PFSK-1 (cell line): ENCODE data around the gene GNAZ.

ENCODE experiments used
- FOXP2 ChIP-seq: optimal IDR thresholded peaks from 2 replicates; pipeline ENCODE3; 2011; ENCODE audit warnings: borderline replicate concordance, control low read depth, inconsistent platforms; ENCODE audit not compliant: insufficient read depth; ENCODE audit errors: extremely low read length, extremely low read depth
- POLR2AphosphoS5 ChIP-seq: IDR thresholded peaks from 2 replicates; pipeline ENCODE4 v1.6.1; 2012; ENCODE audit warnings: low read depth, mild to moderate bottlenecking, control low read depth, low read length, moderate library complexity
- SIN3A ChIP-seq: IDR thresholded peaks from 2 replicates; pipeline ENCODE4 v1.6.1; 2012; ENCODE audit warnings: mild to moderate bottlenecking, low read length, moderate library complexity, borderline replicate concordance; ENCODE audit not compliant: insufficient read depth
- TAF1 ChIP-seq: IDR thresholded peaks from 2 replicates; pipeline ENCODE4 v1.6.1; 2012; ENCODE audit warnings: low read length, control low read depth, borderline replicate concordance; ENCODE audit not compliant: insufficient read depth
- TF ChIP-seq, protein P1 (sequence below), 2 experiments: IDR thresholded peaks; 2 replicates each; pipeline versions ENCODE4 v1.6.1 to v1.8.0; 2011 to 2012; ENCODE audit warnings: low read depth in 2 of 2, low read length in 2 of 2, control low read depth in 1 of 2, inconsistent platforms in 1 of 2, mild to moderate bottlenecking in 1 of 2, moderate library complexity in 1 of 2; ENCODE audit not compliant: insufficient read depth in 1 of 2

The GNAZ gene

GRCh38 chr22:23058063-23058462, 12.3 kb upstream of the GNAZ start:
- no peak for TF ChIP-seq SIN3A
- no peak for TF ChIP-seq POLR2AphosphoS5
- TF ChIP-seq, protein P1, sequence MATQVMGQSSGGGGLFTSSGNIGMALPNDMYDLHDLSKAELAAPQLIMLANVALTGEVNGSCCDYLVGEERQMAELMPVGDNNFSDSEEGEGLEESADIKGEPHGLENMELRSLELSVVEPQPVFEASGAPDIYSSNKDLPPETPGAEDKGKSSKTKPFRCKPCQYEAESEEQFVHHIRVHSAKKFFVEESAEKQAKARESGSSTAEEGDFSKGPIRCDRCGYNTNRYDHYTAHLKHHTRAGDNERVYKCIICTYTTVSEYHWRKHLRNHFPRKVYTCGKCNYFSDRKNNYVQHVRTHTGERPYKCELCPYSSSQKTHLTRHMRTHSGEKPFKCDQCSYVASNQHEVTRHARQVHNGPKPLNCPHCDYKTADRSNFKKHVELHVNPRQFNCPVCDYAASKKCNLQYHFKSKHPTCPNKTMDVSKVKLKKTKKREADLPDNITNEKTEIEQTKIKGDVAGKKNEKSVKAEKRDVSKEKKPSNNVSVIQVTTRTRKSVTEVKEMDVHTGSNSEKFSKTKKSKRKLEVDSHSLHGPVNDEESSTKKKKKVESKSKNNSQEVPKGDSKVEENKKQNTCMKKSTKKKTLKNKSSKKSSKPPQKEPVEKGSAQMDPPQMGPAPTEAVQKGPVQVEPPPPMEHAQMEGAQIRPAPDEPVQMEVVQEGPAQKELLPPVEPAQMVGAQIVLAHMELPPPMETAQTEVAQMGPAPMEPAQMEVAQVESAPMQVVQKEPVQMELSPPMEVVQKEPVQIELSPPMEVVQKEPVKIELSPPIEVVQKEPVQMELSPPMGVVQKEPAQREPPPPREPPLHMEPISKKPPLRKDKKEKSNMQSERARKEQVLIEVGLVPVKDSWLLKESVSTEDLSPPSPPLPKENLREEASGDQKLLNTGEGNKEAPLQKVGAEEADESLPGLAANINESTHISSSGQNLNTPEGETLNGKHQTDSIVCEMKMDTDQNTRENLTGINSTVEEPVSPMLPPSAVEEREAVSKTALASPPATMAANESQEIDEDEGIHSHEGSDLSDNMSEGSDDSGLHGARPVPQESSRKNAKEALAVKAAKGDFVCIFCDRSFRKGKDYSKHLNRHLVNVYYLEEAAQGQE (IDR thresholded peaks at IDR 0.05; ENCODE audit: insufficient read depth in 1 of 2, low read depth in 2 of 2, low read length in 2 of 2), result no peak
- no peak for TF ChIP-seq FOXP2
- no peak for TF ChIP-seq TAF1

GRCh38 chr22:23058481-23059283, 11.6 kb upstream of the GNAZ start:
- no peak for TF ChIP-seq SIN3A
- TF ChIP-seq, protein P1 (IDR thresholded peaks at IDR 0.05; ENCODE audit: insufficient read depth in 1 of 2, low read depth in 2 of 2, low read length in 2 of 2), result no peak
- TF ChIP-seq POLR2AphosphoS5, result no peak
- TF ChIP-seq FOXP2, result no peak
- no peak for TF ChIP-seq TAF1

DNA sequence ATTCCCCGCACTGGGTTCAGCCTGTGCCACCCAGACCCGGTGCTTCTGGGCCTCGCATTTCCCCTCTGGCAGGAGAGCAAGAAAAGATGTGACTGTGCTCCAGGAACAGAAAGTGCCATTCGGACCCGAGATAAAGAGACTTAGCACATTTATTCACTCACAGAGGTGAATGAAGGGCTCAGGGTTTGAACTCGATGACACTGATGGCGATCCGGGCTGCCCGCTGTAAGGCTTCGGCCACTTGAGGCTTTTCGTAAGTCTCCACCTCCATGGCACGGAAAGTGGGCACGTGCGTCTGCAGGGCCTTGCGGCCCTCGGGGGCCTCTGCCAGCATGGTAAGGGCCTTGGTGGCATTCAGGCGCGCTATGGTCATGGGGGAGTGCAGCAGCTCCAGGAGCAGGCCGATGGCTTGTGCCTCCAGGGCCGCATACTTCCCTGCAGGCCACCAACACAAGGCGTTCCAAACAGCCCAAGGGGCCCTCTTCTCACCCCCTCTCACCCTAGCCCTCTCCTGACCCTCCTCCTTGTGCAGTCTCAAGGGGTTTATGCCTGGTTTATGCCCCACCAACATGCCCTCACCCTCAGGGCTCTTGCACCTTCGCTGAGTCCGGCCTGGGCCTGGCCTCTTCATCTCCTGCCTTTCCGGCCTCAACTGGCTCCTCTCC, 10.9 kb upstream of the GNAZ start:
- TF ChIP-seq POLR2AphosphoS5, result no peak
- TF ChIP-seq SIN3A, result no peak
- TF ChIP-seq, protein P1 (IDR thresholded peaks at IDR 0.05; ENCODE audit: insufficient read depth in 1 of 2, low read depth in 2 of 2, low read length in 2 of 2), result no peak
- no peak for TF ChIP-seq FOXP2
- no peak for TF ChIP-seq TAF1

DNA sequence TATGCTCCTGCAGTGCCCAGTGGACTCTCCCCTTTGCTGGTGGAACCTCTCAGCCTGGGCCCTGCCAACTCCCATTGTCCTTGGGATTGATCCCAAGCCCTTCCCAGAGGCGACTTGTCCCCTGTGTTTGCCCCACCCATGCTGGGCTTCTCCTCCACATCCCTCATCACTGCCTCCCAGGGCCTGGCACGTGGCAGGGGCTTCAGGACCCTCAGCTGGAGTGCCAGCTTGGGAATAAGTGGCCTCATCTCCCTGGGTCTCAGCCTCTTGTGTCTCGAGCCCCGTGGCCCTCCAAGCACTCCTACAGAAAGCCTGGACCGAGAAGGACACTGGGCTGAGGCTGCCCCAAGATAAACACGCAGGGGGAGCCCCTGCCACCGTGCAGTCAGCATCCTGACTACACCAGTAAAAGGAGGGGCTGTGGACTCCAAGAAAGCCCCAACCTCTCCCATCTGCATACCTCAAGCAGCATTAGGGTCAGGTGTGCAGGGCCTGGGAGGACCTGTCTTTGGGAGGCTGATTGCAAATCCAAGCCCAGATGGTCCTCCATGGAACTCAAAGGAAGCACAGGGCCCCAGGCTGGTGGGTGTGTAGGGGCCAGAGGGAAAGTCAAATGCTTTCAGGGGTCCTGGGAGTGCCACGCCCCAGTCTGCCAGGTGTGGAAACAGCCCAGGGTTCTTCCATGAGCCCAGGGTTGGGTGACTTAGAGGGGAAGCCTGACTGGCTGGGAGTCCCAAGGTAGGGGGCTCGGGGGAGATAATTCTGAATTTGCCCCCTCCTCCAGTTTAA, 9.5 kb upstream of the GNAZ start:
- TF ChIP-seq FOXP2 (no peak), SIN3A (no peak), POLR2AphosphoS5 (no peak), TAF1 (no peak)
- TF ChIP-seq, protein P1 (IDR thresholded peaks at IDR 0.05; ENCODE audit: insufficient read depth in 1 of 2, low read depth in 2 of 2, low read length in 2 of 2), result no peak
